Suprapubic skin (tissue), 4 donors: Measurements from ENCODE around the gene CADM2. TPM values are rescaled to one million over a fixed set of nuclear protein-coding genes. Genes with fewer than 3 reads are reported as not detected.

Experiments
- DNase-seq, 2 donors: peaks; one replicate each; pipeline ENCODE4 v3.0.0-alpha.2; 2019; ENCODE audit warnings: low spot score in 2 of 2
- H3K27ac ChIP-seq: fragments of 200-600 bp; sonication (generic); one replicate; pipeline ENCODE4 v1.5.1; 2019
- H3K27me3 ChIP-seq: fragments of 200-600 bp; sonication (generic); one replicate; pipeline ENCODE4 v1.5.1; 2019
- H3K36me3 ChIP-seq: fragments of 200-600 bp; sonication (generic); one replicate; pipeline ENCODE4 v1.5.1; 2019
- H3K4me1 ChIP-seq: fragments of 200-600 bp; sonication (generic); one replicate; pipeline ENCODE4 v1.5.1; 2019
- H3K4me3 ChIP-seq: fragments of 200-600 bp; sonication (generic); one replicate; pipeline ENCODE4 v1.5.1; 2019; ENCODE audit warnings: mild to moderate bottlenecking
- H3K9me3 ChIP-seq: fragments of 200-600 bp; sonication (generic); one replicate; pipeline ENCODE4 v1.5.1; 2019
- CTCF ChIP-seq, 2 donors: fragments of 200-600 bp in 1 of 2; fragments of 450-650 bp in 1 of 2; sonication (generic) in 1 of 2; IDR thresholded peaks; one replicate each; pipeline ENCODE4 v1.5.1; 2016 to 2019; ENCODE audit warnings: antibody characterized with exemption in 2 of 2, mild to moderate bottlenecking in 1 of 2, moderate library complexity in 1 of 2
- EP300 ChIP-seq: sonication (generic); formaldehyde crosslinking; IDR thresholded peaks from one replicate; pipeline ENCODE4 v1.6.1; 2017; ENCODE audit warnings: antibody characterized with exemption
- POLR2A ChIP-seq, 2 donors: fragments of 450-650 bp; IDR thresholded peaks; one replicate each; pipeline ENCODE4 v1.6.1; 2017; ENCODE audit warnings: antibody characterized with exemption in 2 of 2, mild to moderate bottlenecking in 2 of 2, moderate library complexity in 2 of 2
- POLR2AphosphoS5 ChIP-seq, 3 donors: sonication (generic); formaldehyde crosslinking; IDR thresholded peaks; one replicate each; pipeline ENCODE4 v1.6.1; 2017; ENCODE audit warnings: antibody characterized with exemption in 3 of 3
- WGBS: methylation state at CpG from one replicate; pipeline ENCODE4 v1.1.5; 2018; 5-methylcytosine and 5-hydroxymethylcytosine counted together
- total RNA-seq, 4 donors: library from RNA; depleted of rRNA; stranded (reverse); fragments of >200 nt; gene quantifications; one replicate each; pipeline ENCODE4 v1.1.0, GENCODE V29; 2016

Gene CADM2
- total RNA-seq, 4 donors from 2014 or later: 0.68 to 2.8 (median 1.4) TPM

- no peak for DNase-seq
- no peak overlapping the region for H3K4me3 ChIP-seq
- no peaks in the 10 kb centered on the region for H3K9me3 ChIP-seq
- no peaks in the 10 kb centered on the region for H3K4me1 ChIP-seq
- TF ChIP-seq POLR2A (IDR thresholded peaks at IDR 0.05) (no peak), CTCF (IDR thresholded peaks at IDR 0.05) (no peak), EP300 (no peak), POLR2AphosphoS5 (IDR thresholded peaks at IDR 0.05) (no peak)
- WGBS: 79% methylated on average over 1 of the region's 1 CpG
- H3K36me3 ChIP-seq: no peaks in the 10 kb centered on the region
- H3K27me3 ChIP-seq: no peaks in the 10 kb centered on the region
- no peak overlapping the region for H3K27ac ChIP-seq
These were observed 354.6 kb downstream of the CADM2 start for GRCh38 chr3:85313380-85313779.

- 67% methylated on average over 1 of the region's 1 CpG for WGBS
- H3K4me3 ChIP-seq: no peak overlapping the region
- TF ChIP-seq POLR2A (IDR thresholded peaks at IDR 0.05) (no peak), CTCF (IDR thresholded peaks at IDR 0.05) (no peak), EP300 (no peak), POLR2AphosphoS5 (IDR thresholded peaks at IDR 0.05) (no peak)
These were observed 357.5 kb downstream of the CADM2 start for GRCh38 chr3:85316252-85316651.

GRCh38 chr3:85321892-85322291 is 363.1 kb downstream of the CADM2 start:
- H3K27me3 ChIP-seq: no peaks in the 10 kb centered on the region
- H3K9me3 ChIP-seq: no peaks in the 10 kb centered on the region
- H3K27ac ChIP-seq: no peak overlapping the region
- TF ChIP-seq POLR2A (IDR thresholded peaks at IDR 0.05) (no peak), EP300 (no peak)
- H3K4me1 ChIP-seq: no peaks in the 10 kb centered on the region
- no peaks in the 10 kb centered on the region for H3K36me3 ChIP-seq
- no peak for DNase-seq
- 85% methylated on average over 3 of the region's 3 CpGs for WGBS
- no peak overlapping the region for H3K4me3 ChIP-seq

More at GRCh38 chr3:85316252-85316651, 357.5 kb downstream of the CADM2 start:
- no peak for DNase-seq
- no peaks in the 10 kb centered on the region for H3K4me1 ChIP-seq
- no peaks in the 10 kb centered on the region for H3K27me3 ChIP-seq
- H3K36me3 ChIP-seq: no peaks in the 10 kb centered on the region
- H3K9me3 ChIP-seq: no peaks in the 10 kb centered on the region
- H3K27ac ChIP-seq: no peak overlapping the region

GRCh38 chr3:85330071-85330470 is 371.3 kb downstream of the CADM2 start:
- no peaks in the 10 kb centered on the region for H3K9me3 ChIP-seq
- H3K36me3 ChIP-seq: no peaks in the 10 kb centered on the region
- TF ChIP-seq CTCF (IDR thresholded peaks at IDR 0.05) (no peak), POLR2A (IDR thresholded peaks at IDR 0.05) (no peak), POLR2AphosphoS5 (IDR thresholded peaks at IDR 0.05) (no peak), EP300 (no peak)
- WGBS: 84% methylated on average over 2 of the region's 2 CpGs
- H3K4me3 ChIP-seq: no peak overlapping the region
- DNase-seq: no peak
- no peaks in the 10 kb centered on the region for H3K4me1 ChIP-seq
- no peaks in the 10 kb centered on the region for H3K27me3 ChIP-seq
- H3K27ac ChIP-seq: no peak overlapping the region

- Histone ChIP-seq H3K4me1 (no peaks in the 10 kb centered on the region), H3K4me3 (no peak overlapping the region), H3K27ac (no peak overlapping the region), H3K9me3 (no peaks in the 10 kb centered on the region), H3K36me3 (no peaks in the 10 kb centered on the region), H3K27me3 (no peaks in the 10 kb centered on the region)
- TF ChIP-seq CTCF (IDR thresholded peaks at IDR 0.05) (no peak), POLR2AphosphoS5 (IDR thresholded peaks at IDR 0.05) (no peak), POLR2A (IDR thresholded peaks at IDR 0.05) (no peak), EP300 (no peak)
- 89% methylated on average over 2 of the region's 2 CpGs for WGBS
- DNase-seq: no peak
These were observed 379.1 kb downstream of the CADM2 start for GRCh38 chr3:85337895-85338294.

GRCh38 chr3:85342915-85343314 is 384.1 kb downstream of the CADM2 start:
- H3K27me3 ChIP-seq: no peaks in the 10 kb centered on the region
- 36% methylated on average over 3 of the region's 3 CpGs for WGBS
- no peak overlapping the region for H3K4me3 ChIP-seq
- no peaks in the 10 kb centered on the region for H3K36me3 ChIP-seq
- no peaks in the 10 kb centered on the region for H3K9me3 ChIP-seq
- no peak for DNase-seq
- no peak overlapping the region for H3K27ac ChIP-seq
- no peaks in the 10 kb centered on the region for H3K4me1 ChIP-seq
- no peak for TF ChIP-seq POLR2A (IDR thresholded peaks at IDR 0.05)
- TF ChIP-seq POLR2AphosphoS5 (IDR thresholded peaks at IDR 0.05): no peak
- no peak for TF ChIP-seq CTCF (IDR thresholded peaks at IDR 0.05)
- no peak for TF ChIP-seq EP300
